Karpas-422 (cell line): Measurements from ENCODE around the gene NSD1. TPM values are rescaled to one million over a fixed set of nuclear protein-coding genes. Genes with fewer than 3 reads are reported as not detected.
"Not testable (repeated sequence)": the region's sequence is repeated elsewhere in the genome, so short reads cannot be mapped to it uniquely, and the experiment has no call there.

ENCODE experiments used
- DNase-seq: peaks from one replicate; pipeline ENCODE4 v3.0.0-alpha.2; 2015
- H2AFZ ChIP-seq: fragments of 200-600 bp; sonication (generic); 2 replicates; pipeline ENCODE4 v1.6.1; 2014; ENCODE audit warnings: antibody characterized with exemption, low read length, mixed read lengths
- H3K27ac ChIP-seq: fragments of 200-600 bp; sonication (generic); 2 replicates; pipeline ENCODE4 v1.5.1; 2014; ENCODE audit warnings: mild to moderate bottlenecking, low read length, moderate library complexity
- H3K27me3 ChIP-seq: fragments of 200-600 bp; sonication (generic); 2 replicates; pipeline ENCODE4 v1.6.1; 2014; ENCODE audit warnings: low read length, mixed read lengths
- H3K36me3 ChIP-seq: fragments of 200-600 bp; sonication (generic); 2 replicates; pipeline ENCODE4 v1.6.1; 2014; ENCODE audit warnings: low read length, mixed read lengths; ENCODE audit not compliant: insufficient read depth
- H3K4me1 ChIP-seq: fragments of 200-600 bp; sonication (generic); 2 replicates; pipeline ENCODE4 v1.6.1; 2014; ENCODE audit warnings: mild to moderate bottlenecking, low read length, mixed read lengths
- H3K4me2 ChIP-seq: fragments of 200-600 bp; sonication (generic); 2 replicates; pipeline ENCODE4 v1.6.1; 2014; ENCODE audit warnings: low read length, low read depth, mild to moderate bottlenecking; ENCODE audit not compliant: poor library complexity, severe bottlenecking
- H3K4me3 ChIP-seq: fragments of 200-600 bp; sonication (generic); 2 replicates; pipeline ENCODE4 v1.5.1; 2014; ENCODE audit warnings: mild to moderate bottlenecking, antibody characterized with exemption, low read length, mixed read lengths
- H3K79me2 ChIP-seq: fragments of 200-600 bp; sonication (generic); 2 replicates; pipeline ENCODE4 v1.6.1; 2014; ENCODE audit warnings: mild to moderate bottlenecking, low read length, mixed read lengths
- H3K9ac ChIP-seq: fragments of 200-600 bp; sonication (generic); 2 replicates; pipeline ENCODE4 v1.6.0; 2014; ENCODE audit warnings: low read length
- H3K9me2 ChIP-seq: fragments of 200-600 bp; sonication (generic), shearing (Covaris generic); replicated peaks from 2 replicates; pipeline ENCODE4 v1.6.0; 2014; ENCODE audit warnings: mild to moderate bottlenecking, low read length, moderate library complexity; ENCODE audit not compliant: insufficient read depth
- H3K9me3 ChIP-seq: fragments of 300-700, 200-600 bp; sonication (generic); 2 replicates; pipeline ENCODE4 v1.6.1; 2014; ENCODE audit warnings: low read length, mixed read lengths
- H4K20me1 ChIP-seq: fragments of 200-600 bp; sonication (generic); 2 replicates; pipeline ENCODE4 v1.6.1; 2014; ENCODE audit warnings: mild to moderate bottlenecking, antibody characterized with exemption, low read length, low read depth; ENCODE audit not compliant: insufficient read depth
- total RNA-seq: library from RNA; depleted of rRNA; stranded (reverse); fragments of >200 nt; shearing (Covaris generic); gene quantifications from 2 replicates; pipeline ENCODE4 v1.2.3, GENCODE V29; 2014; ENCODE audit warnings: low replicate concordance

NSD1 gene
- total RNA-seq, 1 experiment from 2014 or later = 70.9 TPM

- H4K20me1 ChIP-seq = no peaks in the 10 kb centered on the region
- H3K4me1 ChIP-seq = no peaks in the 10 kb centered on the region
- no peak overlapping the region for H3K4me3 ChIP-seq
- peaks cover 59% of the 10 kb centered on the region for H3K79me2 ChIP-seq
- peaks cover 53% of the 10 kb centered on the region; the same call in 1 of the 2 replicates for H3K36me3 ChIP-seq
- H3K4me2 ChIP-seq = no peak overlapping the region
- H3K9me3 ChIP-seq = no peaks in the 10 kb centered on the region
- H3K9ac ChIP-seq = no peak overlapping the region
- H3K9me2 ChIP-seq = no peaks in the 10 kb centered on the region
- no peak for DNase-seq
- no peak overlapping the region for H3K27ac ChIP-seq
- no peak overlapping the region for H2AFZ ChIP-seq
- H3K27me3 ChIP-seq = no peaks in the 10 kb centered on the region
These were observed 108.7 kb downstream of the NSD1 start for GRCh38 chr5:177242304-177242703.

GRCh38 chr5:177249761-177250537 is 116.4 kb downstream of the NSD1 start:
- Histone ChIP-seq H3K27me3 (no peaks in the 10 kb centered on the region), H3K79me2 (peaks cover 28% of the 10 kb centered on the region), H3K9me2 (no peaks in the 10 kb centered on the region), H4K20me1 (no peaks in the 10 kb centered on the region), H3K9ac (no peak overlapping the region), H3K9me3 (no peaks in the 10 kb centered on the region), H3K36me3 (peaks cover 42% of the 10 kb centered on the region; the same call in 1 of the 2 replicates), H3K27ac (no peak overlapping the region), H2AFZ (no peak overlapping the region), H3K4me1 (no peaks in the 10 kb centered on the region), H3K4me3 (no peak overlapping the region), H3K4me2 (no peak overlapping the region)
- no peak for DNase-seq

- peaks cover 26% of the 10 kb centered on the region for H3K79me2 ChIP-seq
- H3K36me3 ChIP-seq = peaks cover 36% of the 10 kb centered on the region; the same call in 1 of the 2 replicates
- no peaks in the 10 kb centered on the region for H3K4me1 ChIP-seq
- DNase-seq = no peak
- H3K27me3 ChIP-seq = no peaks in the 10 kb centered on the region
- H4K20me1 ChIP-seq = no peaks in the 10 kb centered on the region
- no peak overlapping the region for H3K9ac ChIP-seq
- H3K4me2 ChIP-seq = no peak overlapping the region
- H3K27ac ChIP-seq = no peak overlapping the region
- no peak overlapping the region for H2AFZ ChIP-seq
- no peaks in the 10 kb centered on the region for H3K9me3 ChIP-seq
- no peak overlapping the region for H3K4me3 ChIP-seq
- H3K9me2 ChIP-seq = no peaks in the 10 kb centered on the region
These were observed 119.7 kb downstream of the NSD1 start for GRCh38 chr5:177253252-177253651.

DNA sequence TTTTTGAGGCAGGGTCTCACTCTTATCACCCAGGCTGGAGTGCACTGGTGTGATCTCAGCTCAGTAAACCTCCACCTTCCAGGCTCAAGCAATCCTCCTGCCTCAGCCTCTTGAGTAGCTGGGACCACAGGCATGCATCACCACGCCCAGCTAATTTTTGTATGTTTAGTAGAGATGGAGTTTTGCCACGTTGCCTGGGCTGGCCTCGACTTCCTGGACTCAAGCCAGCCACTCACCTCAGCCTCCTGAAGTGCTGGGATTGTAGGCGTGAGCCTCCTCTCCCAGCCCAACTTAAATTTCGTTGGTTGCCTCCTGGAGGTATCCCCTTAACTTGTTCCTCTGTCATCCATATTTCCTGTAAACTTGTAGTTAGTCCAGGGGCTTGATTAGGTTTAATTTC is 122.7 kb downstream of the NSD1 start:
- no peaks in the 10 kb centered on the region for H3K27me3 ChIP-seq
- DNase-seq = no peak
- H3K27ac ChIP-seq = no peak overlapping the region
- H3K79me2 ChIP-seq = peaks cover 16% of the 10 kb centered on the region
- H2AFZ ChIP-seq = no peak overlapping the region
- no peaks in the 10 kb centered on the region for H3K9me3 ChIP-seq
- H3K4me1 ChIP-seq = no peaks in the 10 kb centered on the region
- no peak overlapping the region for H3K4me2 ChIP-seq
- no peaks in the 10 kb centered on the region for H4K20me1 ChIP-seq
- H3K9me2 ChIP-seq = no peaks in the 10 kb centered on the region
- no peak overlapping the region for H3K4me3 ChIP-seq
- peaks cover 41% of the 10 kb centered on the region; the same call in 1 of the 2 replicates for H3K36me3 ChIP-seq
- H3K9ac ChIP-seq = no peak overlapping the region

DNA sequence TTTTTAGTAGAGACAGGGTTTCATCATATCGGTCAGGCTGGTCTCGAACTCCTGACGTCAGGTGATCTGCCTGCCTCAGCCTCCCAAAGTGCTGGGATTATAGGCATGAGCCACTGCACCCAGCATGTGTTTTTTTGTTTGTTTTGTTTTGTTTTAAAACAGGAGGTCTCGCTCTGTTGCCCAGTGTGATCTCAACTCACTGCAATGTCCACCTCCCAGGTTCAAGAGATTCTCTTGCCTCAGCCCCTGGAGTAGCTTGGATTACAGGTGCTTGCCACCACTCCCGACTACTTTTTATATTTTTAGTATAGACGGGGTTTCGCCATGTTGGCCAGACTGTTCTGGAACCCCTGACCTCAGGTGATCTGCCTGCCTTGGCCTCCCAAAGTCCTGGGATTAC is 125.1 kb downstream of the NSD1 start:
- H3K9me2 ChIP-seq, H3K9me3 ChIP-seq, H3K9ac ChIP-seq, H3K27me3 ChIP-seq, H2AFZ ChIP-seq, H4K20me1 ChIP-seq, H3K4me2 ChIP-seq, H3K4me3 ChIP-seq, DNase-seq, H3K4me1 ChIP-seq, H3K27ac ChIP-seq: not testable (repeated sequence)
- Histone ChIP-seq H3K36me3 (peaks cover 47% of the 10 kb centered on the region; the same call in 1 of the 2 replicates), H3K79me2 (peaks cover 11% of the 10 kb centered on the region; the same call in 1 of the 2 replicates)

GRCh38 chr5:177260961-177261360 is 127.4 kb downstream of the NSD1 start:
- H3K4me1 ChIP-seq = no peaks in the 10 kb centered on the region
- no peaks in the 10 kb centered on the region for H4K20me1 ChIP-seq
- no peak for DNase-seq
- no peak overlapping the region for H3K9ac ChIP-seq
- H3K9me3 ChIP-seq = no peaks in the 10 kb centered on the region
- H2AFZ ChIP-seq = no peak overlapping the region
- no peak overlapping the region for H3K27ac ChIP-seq
- no peaks in the 10 kb centered on the region for H3K27me3 ChIP-seq
- no peak overlapping the region for H3K4me2 ChIP-seq
- H3K79me2 ChIP-seq = peaks cover under 1% of the 10 kb centered on the region; the same call in 1 of the 2 replicates
- H3K36me3 ChIP-seq = peaks cover 42% of the 10 kb centered on the region
- no peak overlapping the region for H3K4me3 ChIP-seq
- no peaks in the 10 kb centered on the region for H3K9me2 ChIP-seq

GRCh38 chr5:177261510-177261909 is 127.9 kb downstream of the NSD1 start:
- Histone ChIP-seq H3K27ac (no peak overlapping the region), H3K4me3 (no peak overlapping the region), H3K27me3 (no peaks in the 10 kb centered on the region), H3K9ac (no peak overlapping the region), H3K4me2 (no peak overlapping the region), H3K36me3 (peaks cover 39% of the 10 kb centered on the region), H3K4me1 (no peaks in the 10 kb centered on the region), H3K9me3 (no peaks in the 10 kb centered on the region), H4K20me1 (no peaks in the 10 kb centered on the region), H2AFZ (no peak overlapping the region), H3K79me2 (no peaks in the 10 kb centered on the region), H3K9me2 (no peaks in the 10 kb centered on the region)
- DNase-seq = no peak

GRCh38 chr5:177264178-177264577 is 130.6 kb downstream of the NSD1 start:
- Histone ChIP-seq H3K27me3 (no peaks in the 10 kb centered on the region), H3K36me3 (peaks cover 43% of the 10 kb centered on the region), H3K4me2 (no peak overlapping the region), H4K20me1 (no peaks in the 10 kb centered on the region), H3K4me1 (no peaks in the 10 kb centered on the region), H3K4me3 (no peak overlapping the region), H3K9ac (no peak overlapping the region), H2AFZ (no peak overlapping the region), H3K9me3 (no peaks in the 10 kb centered on the region), H3K79me2 (peaks cover 1% of the 10 kb centered on the region; the same call in 1 of the 2 replicates), H3K27ac (no peak overlapping the region), H3K9me2 (no peaks in the 10 kb centered on the region)
- DNase-seq = no peak
